GM23338 (cell line): ENCODE data around the gene NRBP1. TPM values are rescaled to one million over a fixed set of nuclear protein-coding genes. Genes with fewer than 3 reads are reported as not detected.

ENCODE experiments used
- ATAC-seq: fragments of 200-7000 bp; cut with Tn5 transposase; 3 replicates; pipeline ENCODE4 v1.9.1; 2020
- DNase-seq: peaks from one replicate; pipeline ENCODE4 v3.0.0-alpha.2; 2015; ENCODE audit warnings: low spot score
- H2AFZ ChIP-seq: fragments of 200-600 bp; sonication (generic); 2 replicates; pipeline ENCODE4 v1.8.0; 2016; ENCODE audit warnings: antibody characterized with exemption, mild to moderate bottlenecking, moderate library complexity
- H3F3A ChIP-seq: fragments of 200-600 bp; sonication (generic); replicated peaks from 2 replicates; pipeline ENCODE4 v1.8.0; 2017; ENCODE audit warnings: antibody characterized with exemption, mixed run types, low read depth
- H3K27ac ChIP-seq: fragments of 200-600 bp; sonication (generic); 2 replicates; pipeline ENCODE4 v1.6.1; 2016; ENCODE audit warnings: low read depth
- H3K27me3 ChIP-seq: fragments of 200-600 bp; sonication (generic); 2 replicates; pipeline ENCODE4 v1.8.0; 2016; ENCODE audit warnings: mild to moderate bottlenecking, mixed run types, moderate library complexity; ENCODE audit not compliant: insufficient read depth
- H3K36me3 ChIP-seq: fragments of 200-600 bp; sonication (generic); 2 replicates; pipeline ENCODE4 v1.8.0; 2016; ENCODE audit warnings: mild to moderate bottlenecking; ENCODE audit not compliant: insufficient read depth
- H3K4me1 ChIP-seq: fragments of 200-600 bp; sonication (generic); 2 replicates; pipeline ENCODE4 v1.8.0; 2016; ENCODE audit warnings: mild to moderate bottlenecking, moderate library complexity; ENCODE audit not compliant: insufficient read depth
- H3K4me2 ChIP-seq: fragments of 200-600 bp; sonication (generic); 2 replicates; pipeline ENCODE4 v1.7.1; 2017; ENCODE audit warnings: mixed run types
- H3K4me3 ChIP-seq: fragments of 200-600 bp; sonication (generic); 2 replicates; pipeline ENCODE4 v1.6.1; 2016; ENCODE audit warnings: mixed run types
- H3K79me2 ChIP-seq: fragments of 200-600 bp; sonication (generic); replicated peaks from 2 replicates; pipeline ENCODE4 v1.8.0; 2017; ENCODE audit warnings: mild to moderate bottlenecking; ENCODE audit not compliant: insufficient read depth
- H3K9me2 ChIP-seq: fragments of 200-600 bp; sonication (generic); 2 replicates; pipeline ENCODE4 v1.8.0; 2017; ENCODE audit not compliant: insufficient read depth
- H4K20me1 ChIP-seq: fragments of 200-600 bp; sonication (generic); replicated peaks from 2 replicates; pipeline ENCODE4 v1.8.0; 2017; ENCODE audit warnings: mild to moderate bottlenecking; ENCODE audit not compliant: insufficient read depth
- H3K27ac Mint-ChIP-seq: 2 replicates; pipeline ENCODE4 v1.8.0; 2020; ENCODE audit warnings: inconsistent platforms, mild to moderate bottlenecking, moderate library complexity, mixed read lengths
- H3K27me3 Mint-ChIP-seq: 3 replicates; pipeline ENCODE4 v1.8.0; 2022; ENCODE audit warnings: low read depth, mild to moderate bottlenecking, moderate library complexity, mixed read lengths, inconsistent platforms; ENCODE audit not compliant: insufficient read depth, poor library complexity
- H3K36me3 Mint-ChIP-seq: 3 replicates; pipeline ENCODE4 v1.8.0; 2021; ENCODE audit warnings: low read depth, mild to moderate bottlenecking, inconsistent platforms, moderate library complexity, mixed read lengths
- H3K4me1 Mint-ChIP-seq: 3 replicates; pipeline ENCODE4 v1.8.0; 2020; ENCODE audit warnings: mild to moderate bottlenecking, inconsistent platforms, mixed read lengths
- H3K4me3 Mint-ChIP-seq: 3 replicates; pipeline ENCODE4 v1.8.0; 2021; ENCODE audit warnings: moderate library complexity, mild to moderate bottlenecking, inconsistent platforms, mixed read lengths
- H3K9me3 Mint-ChIP-seq: 3 replicates; pipeline ENCODE4 v1.8.0; 2020; ENCODE audit warnings: moderate library complexity, mild to moderate bottlenecking, inconsistent platforms, mixed read lengths
- CREB1 ChIP-seq: fragments of 250-450 bp; sonication (Bioruptor Pico); IDR thresholded peaks from 2 replicates; pipeline ENCODE4 v1.5.0; 2020; ENCODE audit warnings: low read depth, mild to moderate bottlenecking, moderate library complexity
- EZH2 ChIP-seq: fragments of 200-600 bp; sonication (generic); IDR thresholded peaks from one replicate; pipeline ENCODE4 v1.8.0; 2017; ENCODE audit warnings: antibody characterized with exemption, mild to moderate bottlenecking, low read depth; ENCODE audit not compliant: unreplicated experiment
- EZH2phosphoT487 ChIP-seq: fragments of 200-600 bp; sonication (generic); IDR thresholded peaks from one replicate; pipeline ENCODE4 v1.8.1; 2018; ENCODE audit warnings: antibody characterized with exemption; ENCODE audit not compliant: unreplicated experiment
- JUNB ChIP-seq: IDR thresholded peaks from one replicate; pipeline ENCODE4 v1.6.1; 2016; ENCODE audit warnings: antibody characterized with exemption; ENCODE audit not compliant: unreplicated experiment
- NANOG ChIP-seq: IDR thresholded peaks from 2 replicates; pipeline ENCODE4 v1.6.1; 2016; ENCODE audit warnings: antibody characterized with exemption, borderline replicate concordance
- POLR2AphosphoS5 ChIP-seq: IDR thresholded peaks from 2 replicates; pipeline ENCODE4 v1.6.1; 2016; ENCODE audit warnings: antibody characterized with exemption, low read depth
- ZNF114 ChIP-seq: fragments of 250-450 bp; sonication (Bioruptor Pico); IDR thresholded peaks from 2 replicates; pipeline ENCODE4 v1.5.0; 2020; ENCODE audit warnings: mild to moderate bottlenecking, moderate library complexity
- polyA plus RNA-seq: library from polyadenylated mRNA; unstranded; fragments of >200 nt; fragmentation: Nextera tagmentation; extraction: Ambion mirVana; gene quantifications from 2 replicates; pipeline ENCODE4 v1.2.1, GENCODE V29; 2016
- total RNA-seq: library from RNA; depleted of rRNA; stranded (reverse); fragments of >200 nt; shearing (Covaris generic); gene quantifications from 2 replicates; pipeline ENCODE4 v1.2.3, GENCODE V29; 2014
- TF ChIP-seq, protein P1 (sequence below): IDR thresholded peaks from one replicate; pipeline ENCODE4 v1.6.1; 2018; ENCODE audit warnings: antibody characterized with exemption; ENCODE audit not compliant: unreplicated experiment
- TF ChIP-seq, protein P2 (sequence below), 2 experiments: fragments of 200-600 bp in 1 of 2; sonication (generic) in 1 of 2; conservative IDR thresholded peaks; 2 replicates each; pipeline versions ENCODE4 v1.5.1 to v1.6.1; 2016 to 2017; ENCODE audit warnings: antibody characterized with exemption in 2 of 2, low read depth in 2 of 2, mild to moderate bottlenecking in 2 of 2, moderate library complexity in 1 of 2
- TF ChIP-seq, protein P3 (sequence below): fragments of 250-450 bp; sonication (Bioruptor Pico); IDR thresholded peaks from 2 replicates; pipeline ENCODE4 v1.5.0; 2020; ENCODE audit warnings: mild to moderate bottlenecking, moderate library complexity

The NRBP1 gene
- total and polyA plus RNA-seq, 2 experiments from 2014 or later, result 75.0 to 128 TPM

DNA sequence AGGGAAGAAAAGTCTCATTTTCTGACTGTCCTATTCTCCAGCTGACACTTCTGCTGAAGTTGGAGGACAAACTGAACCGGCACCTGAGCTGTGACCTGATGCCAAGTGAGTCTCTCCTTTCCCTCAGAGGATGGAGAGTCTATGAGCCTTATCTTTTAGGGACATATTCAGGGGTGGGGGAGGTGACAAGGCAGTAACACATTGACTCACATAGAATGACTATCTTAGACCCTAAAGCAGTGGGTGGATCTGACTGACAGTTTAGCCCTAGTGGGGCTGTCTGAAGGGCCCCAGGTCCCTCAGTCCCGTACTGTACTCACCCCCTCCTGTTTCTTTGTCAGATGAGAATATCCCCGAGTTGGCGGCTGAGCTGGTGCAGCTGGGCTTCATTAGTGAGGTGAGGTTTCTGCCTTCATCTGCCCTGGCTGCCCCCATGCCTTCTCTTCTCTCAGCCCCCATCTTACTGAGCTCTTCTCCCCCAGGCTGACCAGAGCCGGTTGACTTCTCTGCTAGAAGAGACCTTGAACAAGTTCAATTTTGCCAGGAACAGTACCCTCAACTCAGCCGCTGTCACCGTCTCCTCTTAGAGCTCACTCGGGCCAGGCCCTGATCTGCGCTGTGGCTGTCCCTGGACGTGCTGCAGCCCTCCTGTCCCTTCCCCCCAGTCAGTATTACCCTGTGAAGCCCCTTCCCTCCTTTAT is 12.9 kb downstream of the NRBP1 start (continued):
- TF ChIP-seq CREB1 (no peak), NANOG (no peak), EZH2phosphoT487 (no peak), ZNF114 (no peak), POLR2AphosphoS5 (no peak), JUNB (no peak)
- TF ChIP-seq, protein P1, sequence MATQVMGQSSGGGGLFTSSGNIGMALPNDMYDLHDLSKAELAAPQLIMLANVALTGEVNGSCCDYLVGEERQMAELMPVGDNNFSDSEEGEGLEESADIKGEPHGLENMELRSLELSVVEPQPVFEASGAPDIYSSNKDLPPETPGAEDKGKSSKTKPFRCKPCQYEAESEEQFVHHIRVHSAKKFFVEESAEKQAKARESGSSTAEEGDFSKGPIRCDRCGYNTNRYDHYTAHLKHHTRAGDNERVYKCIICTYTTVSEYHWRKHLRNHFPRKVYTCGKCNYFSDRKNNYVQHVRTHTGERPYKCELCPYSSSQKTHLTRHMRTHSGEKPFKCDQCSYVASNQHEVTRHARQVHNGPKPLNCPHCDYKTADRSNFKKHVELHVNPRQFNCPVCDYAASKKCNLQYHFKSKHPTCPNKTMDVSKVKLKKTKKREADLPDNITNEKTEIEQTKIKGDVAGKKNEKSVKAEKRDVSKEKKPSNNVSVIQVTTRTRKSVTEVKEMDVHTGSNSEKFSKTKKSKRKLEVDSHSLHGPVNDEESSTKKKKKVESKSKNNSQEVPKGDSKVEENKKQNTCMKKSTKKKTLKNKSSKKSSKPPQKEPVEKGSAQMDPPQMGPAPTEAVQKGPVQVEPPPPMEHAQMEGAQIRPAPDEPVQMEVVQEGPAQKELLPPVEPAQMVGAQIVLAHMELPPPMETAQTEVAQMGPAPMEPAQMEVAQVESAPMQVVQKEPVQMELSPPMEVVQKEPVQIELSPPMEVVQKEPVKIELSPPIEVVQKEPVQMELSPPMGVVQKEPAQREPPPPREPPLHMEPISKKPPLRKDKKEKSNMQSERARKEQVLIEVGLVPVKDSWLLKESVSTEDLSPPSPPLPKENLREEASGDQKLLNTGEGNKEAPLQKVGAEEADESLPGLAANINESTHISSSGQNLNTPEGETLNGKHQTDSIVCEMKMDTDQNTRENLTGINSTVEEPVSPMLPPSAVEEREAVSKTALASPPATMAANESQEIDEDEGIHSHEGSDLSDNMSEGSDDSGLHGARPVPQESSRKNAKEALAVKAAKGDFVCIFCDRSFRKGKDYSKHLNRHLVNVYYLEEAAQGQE, result no peak

DNA sequence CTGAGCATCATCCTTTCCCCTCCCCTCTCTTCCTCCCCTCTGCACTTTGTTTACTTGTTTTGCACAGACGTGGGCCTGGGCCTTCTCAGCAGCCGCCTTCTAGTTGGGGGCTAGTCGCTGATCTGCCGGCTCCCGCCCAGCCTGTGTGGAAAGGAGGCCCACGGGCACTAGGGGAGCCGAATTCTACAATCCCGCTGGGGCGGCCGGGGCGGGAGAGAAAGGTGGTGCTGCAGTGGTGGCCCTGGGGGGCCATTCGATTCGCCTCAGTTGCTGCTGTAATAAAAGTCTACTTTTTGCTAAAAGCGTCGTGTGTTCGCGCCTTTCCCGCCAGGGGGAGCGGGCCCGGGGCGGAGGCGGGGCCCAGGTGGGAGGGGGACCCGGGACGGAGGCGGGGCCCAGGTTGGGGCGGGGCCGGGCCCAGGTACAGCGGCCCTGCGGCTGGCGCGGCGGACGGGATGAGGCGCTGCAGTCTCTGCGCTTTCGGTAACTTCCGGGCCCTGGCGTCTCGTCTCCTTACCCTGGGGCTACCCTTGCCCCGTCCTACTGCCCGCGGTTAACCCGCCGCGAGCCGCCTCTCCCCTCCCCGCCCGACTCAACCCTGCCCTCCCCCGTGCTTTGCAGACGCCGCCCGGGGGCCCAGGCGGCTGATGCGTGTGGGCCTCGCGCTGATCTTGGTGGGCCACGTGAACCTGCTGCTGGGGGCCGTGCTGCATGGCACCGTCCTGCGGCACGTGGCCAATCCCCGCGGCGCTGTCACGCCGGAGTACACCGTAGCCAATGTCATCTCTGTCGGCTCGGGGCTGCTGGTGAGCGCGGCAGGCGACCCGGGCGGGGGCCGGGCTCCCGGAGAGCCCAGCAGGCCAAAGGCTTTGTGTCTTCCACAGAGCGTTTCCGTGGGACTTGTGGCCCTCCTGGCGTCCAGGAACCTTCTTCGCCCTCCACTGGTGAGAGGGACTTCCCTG is 13.8 kb downstream of the NRBP1 start, which contains the start of gene KRTCAP3:
Gene KRTCAP3 (plus strand): TSS at position 424 of the 962 bp plus-strand sequence. CDS start 32 bp downstream, at position 456.
- Histone ChIP-seq H3K27ac (peak within 1 kb of the TSS; percentile 84; the same call in 1 of the 2 replicates), H3K27me3 (no peaks in the 10 kb centered on the region), H2AFZ (peak within 1 kb of the TSS; percentile 97), H3F3A (peaks cover 21% of the 10 kb centered on the region), H3K4me3 (peak within 1 kb of the TSS; percentile 77), H3K4me1 (peaks cover 7% of the 10 kb centered on the region), H3K36me3 (peaks cover 8% of the 10 kb centered on the region), H3K79me2 (no peaks in the 10 kb centered on the region; the same call in 1 of the 2 replicates), H3K4me2 (peak within 1 kb of the TSS; percentile 94), H3K9me2 (no peaks in the 10 kb centered on the region), H4K20me1 (no peaks in the 10 kb centered on the region; the same call in none of the 2 replicates)
- H3K9me3 Mint-ChIP-seq, result no peaks in the 10 kb centered on the region
- peaks cover 16% of the 10 kb centered on the region for H3K4me1 Mint-ChIP-seq
- DNase-seq (peak; percentile 96), ATAC-seq (peak; percentile 96)
- peaks cover 51% of the 10 kb centered on the region for H3K36me3 Mint-ChIP-seq
- TF ChIP-seq, protein P2, sequence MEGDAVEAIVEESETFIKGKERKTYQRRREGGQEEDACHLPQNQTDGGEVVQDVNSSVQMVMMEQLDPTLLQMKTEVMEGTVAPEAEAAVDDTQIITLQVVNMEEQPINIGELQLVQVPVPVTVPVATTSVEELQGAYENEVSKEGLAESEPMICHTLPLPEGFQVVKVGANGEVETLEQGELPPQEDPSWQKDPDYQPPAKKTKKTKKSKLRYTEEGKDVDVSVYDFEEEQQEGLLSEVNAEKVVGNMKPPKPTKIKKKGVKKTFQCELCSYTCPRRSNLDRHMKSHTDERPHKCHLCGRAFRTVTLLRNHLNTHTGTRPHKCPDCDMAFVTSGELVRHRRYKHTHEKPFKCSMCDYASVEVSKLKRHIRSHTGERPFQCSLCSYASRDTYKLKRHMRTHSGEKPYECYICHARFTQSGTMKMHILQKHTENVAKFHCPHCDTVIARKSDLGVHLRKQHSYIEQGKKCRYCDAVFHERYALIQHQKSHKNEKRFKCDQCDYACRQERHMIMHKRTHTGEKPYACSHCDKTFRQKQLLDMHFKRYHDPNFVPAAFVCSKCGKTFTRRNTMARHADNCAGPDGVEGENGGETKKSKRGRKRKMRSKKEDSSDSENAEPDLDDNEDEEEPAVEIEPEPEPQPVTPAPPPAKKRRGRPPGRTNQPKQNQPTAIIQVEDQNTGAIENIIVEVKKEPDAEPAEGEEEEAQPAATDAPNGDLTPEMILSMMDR (conservative IDR thresholded peaks at IDR 0.05; ENCODE audit: low read depth in 2 of 2), result peak; percentile 53 to 63
- TF ChIP-seq, protein P3, sequence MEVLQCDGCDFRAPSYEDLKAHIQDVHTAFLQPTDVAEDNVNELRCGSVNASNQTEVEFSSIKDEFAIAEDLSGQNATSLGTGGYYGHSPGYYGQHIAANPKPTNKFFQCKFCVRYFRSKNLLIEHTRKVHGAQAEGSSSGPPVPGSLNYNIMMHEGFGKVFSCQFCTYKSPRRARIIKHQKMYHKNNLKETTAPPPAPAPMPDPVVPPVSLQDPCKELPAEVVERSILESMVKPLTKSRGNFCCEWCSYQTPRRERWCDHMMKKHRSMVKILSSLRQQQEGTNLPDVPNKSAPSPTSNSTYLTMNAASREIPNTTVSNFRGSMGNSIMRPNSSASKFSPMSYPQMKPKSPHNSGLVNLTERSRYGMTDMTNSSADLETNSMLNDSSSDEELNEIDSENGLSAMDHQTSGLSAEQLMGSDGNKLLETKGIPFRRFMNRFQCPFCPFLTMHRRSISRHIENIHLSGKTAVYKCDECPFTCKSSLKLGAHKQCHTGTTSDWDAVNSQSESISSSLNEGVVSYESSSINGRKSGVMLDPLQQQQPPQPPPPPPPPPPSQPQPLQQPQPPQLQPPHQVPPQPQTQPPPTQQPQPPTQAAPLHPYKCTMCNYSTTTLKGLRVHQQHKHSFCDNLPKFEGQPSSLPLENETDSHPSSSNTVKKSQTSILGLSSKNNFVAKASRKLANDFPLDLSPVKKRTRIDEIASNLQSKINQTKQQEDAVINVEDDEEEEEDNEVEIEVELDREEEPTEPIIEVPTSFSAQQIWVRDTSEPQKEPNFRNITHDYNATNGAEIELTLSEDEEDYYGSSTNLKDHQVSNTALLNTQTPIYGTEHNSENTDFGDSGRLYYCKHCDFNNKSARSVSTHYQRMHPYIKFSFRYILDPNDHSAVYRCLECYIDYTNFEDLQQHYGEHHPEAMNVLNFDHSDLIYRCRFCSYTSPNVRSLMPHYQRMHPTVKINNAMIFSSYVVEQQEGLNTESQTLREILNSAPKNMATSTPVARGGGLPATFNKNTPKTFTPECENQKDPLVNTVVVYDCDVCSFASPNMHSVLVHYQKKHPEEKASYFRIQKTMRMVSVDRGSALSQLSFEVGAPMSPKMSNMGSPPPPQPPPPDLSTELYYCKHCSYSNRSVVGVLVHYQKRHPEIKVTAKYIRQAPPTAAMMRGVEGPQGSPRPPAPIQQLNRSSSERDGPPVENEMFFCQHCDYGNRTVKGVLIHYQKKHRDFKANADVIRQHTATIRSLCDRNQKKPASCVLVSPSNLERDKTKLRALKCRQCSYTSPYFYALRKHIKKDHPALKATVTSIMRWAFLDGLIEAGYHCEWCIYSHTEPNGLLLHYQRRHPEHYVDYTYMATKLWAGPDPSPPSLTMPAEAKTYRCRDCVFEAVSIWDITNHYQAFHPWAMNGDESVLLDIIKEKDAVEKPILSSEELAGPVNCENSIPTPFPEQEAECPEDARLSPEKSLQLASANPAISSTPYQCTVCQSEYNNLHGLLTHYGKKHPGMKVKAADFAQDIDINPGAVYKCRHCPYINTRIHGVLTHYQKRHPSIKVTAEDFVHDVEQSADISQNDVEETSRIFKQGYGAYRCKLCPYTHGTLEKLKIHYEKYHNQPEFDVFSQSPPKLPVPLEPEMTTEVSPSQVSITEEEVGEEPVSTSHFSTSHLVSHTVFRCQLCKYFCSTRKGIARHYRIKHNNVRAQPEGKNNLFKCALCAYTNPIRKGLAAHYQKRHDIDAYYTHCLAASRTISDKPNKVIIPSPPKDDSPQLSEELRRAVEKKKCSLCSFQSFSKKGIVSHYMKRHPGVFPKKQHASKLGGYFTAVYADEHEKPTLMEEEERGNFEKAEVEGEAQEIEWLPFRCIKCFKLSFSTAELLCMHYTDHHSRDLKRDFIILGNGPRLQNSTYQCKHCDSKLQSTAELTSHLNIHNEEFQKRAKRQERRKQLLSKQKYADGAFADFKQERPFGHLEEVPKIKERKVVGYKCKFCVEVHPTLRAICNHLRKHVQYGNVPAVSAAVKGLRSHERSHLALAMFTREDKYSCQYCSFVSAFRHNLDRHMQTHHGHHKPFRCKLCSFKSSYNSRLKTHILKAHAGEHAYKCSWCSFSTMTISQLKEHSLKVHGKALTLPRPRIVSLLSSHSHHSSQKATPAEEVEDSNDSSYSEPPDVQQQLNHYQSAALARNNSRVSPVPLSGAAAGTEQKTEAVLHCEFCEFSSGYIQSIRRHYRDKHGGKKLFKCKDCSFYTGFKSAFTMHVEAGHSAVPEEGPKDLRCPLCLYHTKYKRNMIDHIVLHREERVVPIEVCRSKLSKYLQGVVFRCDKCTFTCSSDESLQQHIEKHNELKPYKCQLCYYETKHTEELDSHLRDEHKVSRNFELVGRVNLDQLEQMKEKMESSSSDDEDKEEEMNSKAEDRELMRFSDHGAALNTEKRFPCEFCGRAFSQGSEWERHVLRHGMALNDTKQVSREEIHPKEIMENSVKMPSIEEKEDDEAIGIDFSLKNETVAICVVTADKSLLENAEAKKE (CRISPR knock-in tag), result no peak
- TF ChIP-seq POLR2AphosphoS5, result peak; percentile 74
- no peak for TF ChIP-seq EZH2
- H3K27me3 Mint-ChIP-seq, result peaks cover 8% of the 10 kb centered on the region
- H3K27ac Mint-ChIP-seq, result 0 out of 2 replicates have a peak within 1 kb of the TSS, but pooled peaks have one; percentile 27
- H3K4me3 Mint-ChIP-seq, result peak within 1 kb of the TSS; percentile 78
